Central memory CD8-positive, alpha-beta T cell (primary cell): ENCODE measurements around the gene MREG.
"Not testable (repeated sequence)": the region's sequence is repeated elsewhere in the genome, so short reads cannot be mapped to it uniquely, and the experiment has no call there.

Source experiments
- ATAC-seq: fragments of 150-1000 bp; cut with Tn5 transposase; replicated peaks from 2 replicates; pipeline ENCODE4 v1.10.0; 2022; ENCODE audit warnings: mild to moderate bottlenecking, moderate FRiP score, moderate number of reproducible peaks; ENCODE audit not compliant: poor library complexity, severe bottlenecking; ENCODE audit errors: extremely low read depth
- DNase-seq, 2 donors: peaks; one replicate each; pipeline ENCODE4 v3.0.0; 2021; ENCODE audit warnings: low spot score in 2 of 2
- H3K27ac Mint-ChIP-seq: one replicate; pipeline ENCODE4 v1.8.0; 2022; ENCODE audit warnings: low read depth, mild to moderate bottlenecking, moderate library complexity, mixed read lengths
- H3K27me3 Mint-ChIP-seq: one replicate; pipeline ENCODE4 v1.8.0; 2022; ENCODE audit warnings: mixed read lengths
- H3K36me3 Mint-ChIP-seq: one replicate; pipeline ENCODE4 v1.8.0; 2022; ENCODE audit warnings: mild to moderate bottlenecking, moderate library complexity, mixed read lengths; ENCODE audit not compliant: insufficient read depth
- H3K4me1 Mint-ChIP-seq: one replicate; pipeline ENCODE4 v1.8.0; 2022; ENCODE audit warnings: mixed read lengths
- H3K4me3 Mint-ChIP-seq: one replicate; pipeline ENCODE4 v1.8.0; 2022; ENCODE audit warnings: mild to moderate bottlenecking, moderate library complexity, mixed read lengths
- H3K9me3 Mint-ChIP-seq: one replicate; pipeline ENCODE4 v1.8.0; 2022; ENCODE audit warnings: mixed read lengths

MREG gene

GRCh38 chr2:215973954-215974699, 39.2 kb downstream of the MREG start:
- H3K4me3 Mint-ChIP-seq: no peak overlapping the region
- no peak for ATAC-seq
- no peak overlapping the region for H3K27ac Mint-ChIP-seq
- H3K9me3 Mint-ChIP-seq: no peaks in the 10 kb centered on the region
- no peak for DNase-seq
- no peaks in the 10 kb centered on the region for H3K27me3 Mint-ChIP-seq
- peaks cover 26% of the 10 kb centered on the region for H3K4me1 Mint-ChIP-seq
- H3K36me3 Mint-ChIP-seq: peaks cover 8% of the 10 kb centered on the region

- Mint-ChIP-seq H3K4me1 (peaks cover 29% of the 10 kb centered on the region), H3K36me3 (peaks cover 6% of the 10 kb centered on the region), H3K27ac (no peak overlapping the region), H3K27me3 (no peaks in the 10 kb centered on the region), H3K4me3 (no peak overlapping the region), H3K9me3 (no peaks in the 10 kb centered on the region)
- ATAC-seq: no peak
- no peak for DNase-seq
Observed at GRCh38 chr2:215973145-215973792, 40.1 kb downstream of the MREG start.

DNA sequence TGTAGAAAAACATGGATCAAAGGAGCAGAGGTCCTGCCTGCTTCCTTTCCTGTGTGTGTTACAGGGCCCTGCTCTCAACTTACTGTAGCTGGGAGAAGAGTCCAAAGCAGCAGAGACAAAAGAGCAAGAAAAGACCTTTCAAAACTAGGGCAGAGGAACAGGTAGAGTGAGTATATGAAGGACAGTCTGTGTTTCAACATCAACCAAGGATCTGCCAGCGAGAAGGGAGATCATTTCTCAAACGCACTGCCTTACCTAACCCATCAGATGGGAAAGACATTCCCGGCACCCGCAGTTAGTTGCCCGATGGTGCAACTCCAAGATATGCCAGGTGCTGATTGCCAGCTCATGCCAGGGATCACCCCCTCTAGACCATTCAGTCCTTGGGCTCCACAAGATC, 41.7 kb downstream of the MREG start:
- Mint-ChIP-seq H3K4me3 (no peak overlapping the region), H3K27ac (no peak overlapping the region), H3K9me3 (no peaks in the 10 kb centered on the region), H3K27me3 (no peaks in the 10 kb centered on the region), H3K4me1 (peaks cover 20% of the 10 kb centered on the region), H3K36me3 (peaks cover 6% of the 10 kb centered on the region)
- ATAC-seq (no peak), DNase-seq (no peak)

DNA sequence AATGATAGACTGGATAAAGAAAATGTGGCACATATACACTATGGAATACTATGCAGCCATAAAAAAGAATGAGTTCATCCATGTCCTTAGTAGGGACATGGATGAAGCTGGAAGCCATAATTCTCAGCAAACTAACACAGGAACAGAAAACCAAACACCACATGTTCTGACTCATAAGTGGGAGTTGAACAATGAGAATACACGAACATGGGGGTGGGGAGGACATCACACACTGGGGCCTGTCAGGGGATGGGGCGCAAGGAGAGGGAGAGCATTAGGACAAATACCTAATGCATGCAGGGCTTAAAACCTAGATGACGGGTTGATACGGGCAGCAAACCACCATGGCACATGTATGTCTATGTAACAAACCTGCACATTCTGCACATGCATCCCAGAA, 42.5 kb downstream of the MREG start:
- not testable (repeated sequence) for H3K4me3 Mint-ChIP-seq, ATAC-seq, H3K27ac Mint-ChIP-seq, H3K36me3 Mint-ChIP-seq, DNase-seq, H3K9me3 Mint-ChIP-seq, H3K27me3 Mint-ChIP-seq
- H3K4me1 Mint-ChIP-seq: peaks cover 21% of the 10 kb centered on the region

DNA sequence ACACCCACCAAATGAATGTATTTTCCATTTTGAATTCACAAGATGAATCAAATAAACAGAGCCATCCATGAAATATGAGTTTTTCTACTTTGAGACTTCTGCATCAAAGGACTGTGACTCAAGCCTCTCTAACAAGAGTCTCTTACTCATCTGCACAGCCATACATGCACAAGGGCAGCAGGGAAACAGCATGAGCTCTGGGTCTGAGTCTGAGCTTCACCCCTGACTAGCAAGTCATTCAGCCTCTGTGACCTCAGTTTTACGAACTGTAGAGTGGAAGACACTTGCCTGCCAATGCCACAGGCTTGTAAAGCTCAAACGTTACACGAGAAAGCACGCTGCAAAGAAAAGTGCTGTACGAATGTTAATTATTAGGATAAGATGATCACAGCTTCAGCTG, 42.9 kb downstream of the MREG start:
- no peak overlapping the region for H3K4me3 Mint-ChIP-seq
- H3K4me1 Mint-ChIP-seq: peaks cover 23% of the 10 kb centered on the region
- ATAC-seq (no peak), DNase-seq (no peak)
- H3K27me3 Mint-ChIP-seq: no peaks in the 10 kb centered on the region
- no peaks in the 10 kb centered on the region for H3K9me3 Mint-ChIP-seq
- peaks cover 6% of the 10 kb centered on the region for H3K36me3 Mint-ChIP-seq
- H3K27ac Mint-ChIP-seq: no peak overlapping the region

GRCh38 chr2:215969131-215969841, 44.1 kb downstream of the MREG start:
- no peaks in the 10 kb centered on the region for H3K9me3 Mint-ChIP-seq
- DNase-seq: no peak
- H3K27ac Mint-ChIP-seq: no peak overlapping the region
- H3K27me3 Mint-ChIP-seq: no peaks in the 10 kb centered on the region
- ATAC-seq: no peak
- H3K4me1 Mint-ChIP-seq: peaks cover 17% of the 10 kb centered on the region
- H3K4me3 Mint-ChIP-seq: no peak overlapping the region
- peaks cover 3% of the 10 kb centered on the region for H3K36me3 Mint-ChIP-seq

- Mint-ChIP-seq H3K4me3 (no peak overlapping the region), H3K4me1 (peaks cover 19% of the 10 kb centered on the region), H3K27ac (no peak overlapping the region), H3K36me3 (peaks cover 2% of the 10 kb centered on the region), H3K9me3 (no peaks in the 10 kb centered on the region), H3K27me3 (no peaks in the 10 kb centered on the region)
- ATAC-seq (no peak), DNase-seq (no peak)
Observed at GRCh38 chr2:215968499-215968898, 44.9 kb downstream of the MREG start.

GRCh38 chr2:215967590-215968378, 45.6 kb downstream of the MREG start:
- Mint-ChIP-seq H3K9me3 (no peaks in the 10 kb centered on the region), H3K4me3 (no peak overlapping the region), H3K4me1 (peaks cover 19% of the 10 kb centered on the region), H3K27ac (no peak overlapping the region), H3K27me3 (no peaks in the 10 kb centered on the region), H3K36me3 (peaks cover under 1% of the 10 kb centered on the region)
- DNase-seq (no peak), ATAC-seq (no peak)

DNA sequence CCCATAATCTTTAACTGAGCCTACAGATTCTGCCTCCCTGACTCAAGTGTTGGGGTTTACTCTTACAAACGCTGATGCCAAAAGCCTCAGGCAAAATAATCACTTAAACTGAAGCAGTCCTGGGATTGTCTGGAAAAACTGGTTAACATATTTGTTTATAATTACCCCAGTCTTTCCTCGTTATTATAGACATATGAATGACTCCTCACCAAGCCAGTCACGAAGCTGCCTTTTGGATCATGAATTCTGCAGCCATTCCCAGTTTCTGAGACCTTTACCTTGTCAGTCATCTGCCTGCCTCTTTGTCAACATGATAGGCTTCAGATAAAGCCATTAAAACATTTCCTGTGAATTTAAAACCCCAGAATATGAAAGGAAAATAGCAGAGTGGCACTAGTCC, 46.4 kb downstream of the MREG start:
- no peaks in the 10 kb centered on the region for H3K9me3 Mint-ChIP-seq
- H3K27ac Mint-ChIP-seq: no peak overlapping the region
- ATAC-seq: no peak
- H3K36me3 Mint-ChIP-seq: no peaks in the 10 kb centered on the region
- H3K4me1 Mint-ChIP-seq: peaks cover 19% of the 10 kb centered on the region
- H3K27me3 Mint-ChIP-seq: no peaks in the 10 kb centered on the region
- no peak overlapping the region for H3K4me3 Mint-ChIP-seq
- no peak for DNase-seq

DNA sequence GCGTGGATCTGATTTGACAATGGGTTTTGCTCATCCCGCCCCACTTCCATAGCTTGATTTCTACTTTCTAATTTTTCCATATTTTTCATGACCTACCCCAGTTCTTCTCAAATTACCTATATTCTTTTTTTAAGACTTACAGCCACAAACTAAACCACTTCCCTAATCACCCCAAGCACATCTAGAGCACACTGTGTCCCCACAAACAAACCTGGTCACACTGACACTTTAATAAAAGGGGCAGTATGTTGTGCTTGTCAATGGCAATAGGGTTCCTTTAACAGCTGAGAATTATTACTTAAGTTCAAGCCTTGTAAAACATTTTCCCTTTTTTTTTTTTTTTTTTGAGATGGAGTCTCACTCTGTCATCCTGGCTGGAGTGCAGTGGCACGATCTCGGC, 47.1 kb downstream of the MREG start:
- Mint-ChIP-seq H3K9me3 (no peaks in the 10 kb centered on the region), H3K4me3 (no peak overlapping the region), H3K4me1 (peaks cover 19% of the 10 kb centered on the region), H3K36me3 (no peaks in the 10 kb centered on the region), H3K27ac (peak overlapping the region; percentile 68), H3K27me3 (no peaks in the 10 kb centered on the region)
- no peak for DNase-seq
- ATAC-seq: no peak

- Mint-ChIP-seq H3K9me3 (no peaks in the 10 kb centered on the region), H3K36me3 (no peaks in the 10 kb centered on the region), H3K4me3 (no peak overlapping the region), H3K27me3 (no peaks in the 10 kb centered on the region), H3K27ac (peak overlapping the region; percentile 68), H3K4me1 (peaks cover 19% of the 10 kb centered on the region)
- ATAC-seq (no peak), DNase-seq (no peak)
Observed at GRCh38 chr2:215965532-215966165, 47.7 kb downstream of the MREG start.

DNA sequence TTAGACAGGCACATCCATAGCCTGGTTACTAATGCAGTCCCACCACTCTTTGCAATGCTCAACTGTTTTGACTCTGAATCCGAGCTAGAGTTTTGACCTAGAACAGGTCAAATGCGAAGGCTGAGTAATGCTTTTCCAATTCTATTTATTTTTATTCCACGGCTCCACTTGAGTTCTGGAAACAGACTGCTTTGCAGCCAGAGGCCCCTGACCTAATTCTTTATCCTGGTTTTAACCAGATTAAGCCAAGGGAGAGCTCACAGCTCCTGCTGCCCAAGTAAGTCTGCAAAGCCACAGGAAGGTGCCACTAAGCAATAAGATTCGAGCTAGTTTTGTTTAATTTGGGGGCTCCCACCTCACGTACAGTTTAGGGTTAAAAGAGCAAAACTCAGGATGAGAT, 51.4 kb downstream of the MREG start:
- Mint-ChIP-seq H3K36me3 (no peaks in the 10 kb centered on the region), H3K27ac (no peak overlapping the region)
- no peak for ATAC-seq

More for the DNA sequence above, 51.4 kb downstream of the MREG start:
- no peaks in the 10 kb centered on the region for H3K27me3 Mint-ChIP-seq
- H3K4me1 Mint-ChIP-seq: peaks cover 13% of the 10 kb centered on the region
- DNase-seq: no peak
- H3K9me3 Mint-ChIP-seq: peaks cover 6% of the 10 kb centered on the region
- H3K4me3 Mint-ChIP-seq: no peak overlapping the region
